Kidney (tissue), 14 donors: ENCODE results near the gene DCBLD2. TPM values are rescaled to one million over a fixed set of nuclear protein-coding genes. Genes with fewer than 3 reads are reported as not detected.
A peak's percentile ranks its signal among the peaks of the same experiment; 100 is the strongest.

Experiments
- DNase-seq, 5 donors: peaks; one replicate each; pipeline ENCODE4 v3.0.0-alpha.2; 2013 to 2020
- FAIRE-seq: peaks from 2 replicates; lab custom pipeline; 2012; peaks lifted over from hg19 to GRCh38; lab: Jason Lieb, UNC
- H3K27ac ChIP-seq, 2 donors: one replicate each; pipeline ENCODE4 v1.7.0; 2013; ENCODE audit warnings: low read depth in 2 of 2, low read length in 2 of 2, inconsistent platforms in 1 of 2
- H3K27me3 ChIP-seq: one replicate; pipeline ENCODE4 v1.7.1; 2013; ENCODE audit warnings: low read length, inconsistent platforms; ENCODE audit not compliant: control insufficient read depth, insufficient read depth
- H3K36me3 ChIP-seq, 3 donors: one replicate each; pipeline versions ENCODE4 v1.7.0 to v1.7.1; 2013; ENCODE audit warnings: low read length in 3 of 3, control low read depth in 1 of 3, inconsistent platforms in 1 of 3; ENCODE audit not compliant: insufficient read depth in 3 of 3, control insufficient read depth in 2 of 3
- H3K4me1 ChIP-seq, 3 donors: one replicate each; pipeline versions ENCODE4 v1.7.0 to v1.7.1; 2013; ENCODE audit warnings: low read length in 3 of 3, inconsistent platforms in 1 of 3, low read depth in 1 of 3; ENCODE audit not compliant: control insufficient read depth in 2 of 3, insufficient read depth in 2 of 3
- H3K4me3 ChIP-seq, 3 donors: one replicate each; pipeline versions ENCODE4 v1.7.0 to v1.8.1; 2013; ENCODE audit warnings: low read length in 3 of 3, control low read depth in 1 of 3, inconsistent platforms in 1 of 3
- H3K9ac ChIP-seq, 3 donors: one replicate each; pipeline versions ENCODE4 v1.7.0 to v1.7.1; 2013; ENCODE audit warnings: low read length in 3 of 3, control low read depth in 1 of 3, inconsistent platforms in 1 of 3
- H3K9me3 ChIP-seq, 3 donors: one replicate each; pipeline versions ENCODE4 v1.7.0 to v1.7.1; 2013; ENCODE audit warnings: low read length in 3 of 3, control low read depth in 1 of 3, inconsistent platforms in 1 of 3; ENCODE audit not compliant: control insufficient read depth in 2 of 3, insufficient read depth in 1 of 3
- CTCF ChIP-seq: IDR thresholded peaks from 3 replicates; pipeline ENCODE4 v1.5.1; 2012; ENCODE audit warnings: mild to moderate bottlenecking, moderate library complexity, borderline replicate concordance; ENCODE audit not compliant: insufficient read depth; ENCODE audit errors: extremely low read depth
- intact Hi-C: fragments of 100-400 bp; cut with DNase I; formaldehyde crosslinking; loops from one replicate; pipeline ENCODE4 v1.11.1; 2022
- polyA plus RNA-seq: library from polyadenylated mRNA; stranded (reverse); fragments of 350-450 nt; fragmentation: Illumina TruSeq; extraction: RNeasy Lipid Tissue Mini Kit (QIAGEN cat#74804); gene quantifications from one replicate; pipeline ENCODE4 v1.2.3, GENCODE V29; 2014; ENCODE audit warnings: low read depth, low replicate concordance; ENCODE audit not compliant: insufficient read depth
- total RNA-seq: library from RNA; stranded (reverse); fragmentation: NEBNext Ultra II Directional; extraction: Animal tissue kit (Norgen Biotek cat#: 25700); gene quantifications from one replicate; pipeline ENCODE4 v1.2.1, GENCODE V29; 2021
- donor health status: control.
- donor health status: control.
- donor health status: control.
- donor health status: control.
- donor health status: control.
- donor health status: DM: yes; HTN: yes; CAD: no.
- donor health status: Normal renal cell carcinoma (clear cell type).

Gene DCBLD2
- total and polyA plus RNA-seq, 2 donors from 2014 or later = 8.0 to 39.3 TPM

DNA sequence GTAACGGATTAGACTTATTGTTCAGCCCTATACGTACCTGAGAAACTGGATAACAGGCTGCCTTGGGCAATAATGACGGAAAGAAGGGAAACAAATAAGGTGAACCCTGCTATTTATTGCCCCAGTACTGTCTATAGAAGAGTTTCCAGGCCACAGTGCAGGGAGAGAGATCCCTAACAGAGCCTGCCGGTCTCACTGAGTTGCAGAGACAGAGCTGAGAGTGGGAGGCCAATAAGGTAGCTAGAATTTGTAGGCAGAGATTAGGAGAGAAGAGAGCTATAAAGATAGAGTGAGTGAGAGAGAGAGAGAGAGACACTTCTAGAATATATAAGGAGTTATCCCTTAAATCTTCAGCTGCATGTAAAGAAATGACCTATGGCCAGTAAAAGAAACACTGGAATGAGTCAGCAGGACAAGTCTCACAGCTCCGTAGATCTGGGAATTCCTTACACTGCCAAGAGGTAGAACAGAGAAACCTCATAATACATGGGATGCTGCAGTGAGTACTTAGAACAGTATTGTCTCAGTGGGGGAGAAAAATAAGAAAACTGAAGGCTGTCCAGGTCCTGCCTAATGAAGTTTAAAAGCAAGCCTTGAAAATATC is 86.6 kb downstream of the DCBLD2 start:
- Histone ChIP-seq H3K4me1 (no peaks in the 10 kb centered on the region), H3K27ac (no peak overlapping the region), H3K9me3 (no peaks in the 10 kb centered on the region), H3K4me3 (no peak overlapping the region), H3K9ac (no peak overlapping the region), H3K36me3 (peaks cover 0 to 4% (median 0%) of the 10 kb centered on the region in 3 donors), H3K27me3 (no peaks in the 10 kb centered on the region)
- no peak for DNase-seq
- TF ChIP-seq CTCF = no peak
- intact Hi-C loops = loop anchor here (5.0 kb wide), 2 partner anchors 177 to 218 kb away; no protein-coding TSS in a partner anchor
- FAIRE-seq = no peak

DNA sequence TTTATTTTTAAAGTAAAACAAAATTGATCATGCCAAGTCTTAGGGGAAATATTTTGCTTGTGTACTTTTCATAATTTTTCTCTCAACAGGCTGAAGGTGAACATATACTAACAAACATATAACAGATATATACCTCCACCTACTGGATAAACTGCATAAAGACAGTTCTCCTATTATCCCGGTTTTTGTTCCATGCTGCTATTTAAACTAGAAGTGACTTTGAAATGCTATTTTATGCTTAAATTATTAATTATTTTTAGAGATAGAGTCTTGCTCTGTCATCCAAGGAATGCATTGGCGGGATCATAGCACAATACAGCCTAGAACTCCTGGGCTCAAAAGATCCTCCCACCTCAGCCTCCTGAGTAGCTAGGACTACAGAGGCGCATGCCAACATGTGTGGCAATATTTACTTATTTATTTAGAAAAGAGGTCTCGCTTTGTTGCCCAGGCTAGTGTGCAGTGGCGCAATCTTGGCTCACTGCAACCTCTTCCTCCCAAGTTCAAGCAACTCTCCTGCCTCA is 88.6 kb downstream of the DCBLD2 start:
- no peak overlapping the region for H3K4me3 ChIP-seq
- TF ChIP-seq CTCF = peak; percentile 61
- peak; percentile 98 for FAIRE-seq
- intact Hi-C loops = loop anchor here (5.0 kb wide), 1 partner anchor 216 kb away; no protein-coding TSS in a partner anchor
- H3K36me3 ChIP-seq = peaks cover 0 to 4% (median 2%) of the 10 kb centered on the region in 3 donors
- DNase-seq = peak in 2 of 5 donors; percentile 37 to 53
- no peak overlapping the region for H3K27ac ChIP-seq
- no peaks in the 10 kb centered on the region for H3K9me3 ChIP-seq
- H3K4me1 ChIP-seq = no peaks in the 10 kb centered on the region
- no peak overlapping the region for H3K9ac ChIP-seq
- H3K27me3 ChIP-seq = no peaks in the 10 kb centered on the region

DNA sequence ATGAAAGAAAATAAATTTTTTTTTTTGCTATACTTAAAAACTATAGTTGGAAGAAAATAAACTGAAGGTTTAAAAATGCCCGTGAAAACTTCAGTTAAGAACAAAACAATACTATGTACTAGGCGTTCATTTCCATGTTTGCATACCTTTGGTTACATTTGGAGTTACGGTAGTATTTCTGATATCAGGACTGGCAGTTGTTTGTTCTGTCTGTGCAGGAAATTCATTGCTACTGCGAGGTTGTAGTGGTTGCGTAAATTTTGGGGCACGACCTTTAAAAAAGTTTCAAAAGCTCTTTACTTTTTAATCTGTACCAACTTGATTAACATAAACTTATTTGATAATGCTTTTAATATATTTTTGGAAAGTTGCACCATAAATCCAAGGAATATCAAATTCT is 90.4 kb downstream of the DCBLD2 start:
- no peak for TF ChIP-seq CTCF
- intact Hi-C loops = loop anchor here (5.0 kb wide), 1 partner anchor 214 kb away; no protein-coding TSS in a partner anchor
- Histone ChIP-seq H3K27me3 (no peaks in the 10 kb centered on the region), H3K27ac (no peak overlapping the region), H3K4me3 (no peak overlapping the region), H3K9ac (no peak overlapping the region), H3K9me3 (no peaks in the 10 kb centered on the region), H3K36me3 (peaks cover 6 to 13% (median 13%) of the 10 kb centered on the region in 3 donors), H3K4me1 (no peaks in the 10 kb centered on the region)
- DNase-seq (no peak), FAIRE-seq (no peak)
